AG09309 (cell line): ENCODE data around the gene TNFRSF19.

Experiments
- DNase-seq: peaks from one replicate; pipeline ENCODE4 v3.0.0-alpha.2; 2010; ENCODE audit warnings: low read depth
- H3K4me3 ChIP-seq: 2 replicates; pipeline ENCODE4 v1.5.1; 2011; ENCODE audit warnings: mild to moderate bottlenecking, low read depth, low read length, moderate library complexity; ENCODE audit not compliant: control insufficient read depth
- CTCF ChIP-seq: IDR thresholded peaks from 2 replicates; pipeline ENCODE4 v1.5.1; 2011; ENCODE audit warnings: mild to moderate bottlenecking, low read depth, low read length, inconsistent platforms; ENCODE audit not compliant: insufficient read depth, control insufficient read depth; ENCODE audit errors: missing control alignments

TNFRSF19 gene

GRCh38 chr13:23695196-23695595 is 125.0 kb downstream of the TNFRSF19 start:
- no peak for TF ChIP-seq CTCF
- no peak overlapping the region for H3K4me3 ChIP-seq
- DNase-seq = no peak

DNA sequence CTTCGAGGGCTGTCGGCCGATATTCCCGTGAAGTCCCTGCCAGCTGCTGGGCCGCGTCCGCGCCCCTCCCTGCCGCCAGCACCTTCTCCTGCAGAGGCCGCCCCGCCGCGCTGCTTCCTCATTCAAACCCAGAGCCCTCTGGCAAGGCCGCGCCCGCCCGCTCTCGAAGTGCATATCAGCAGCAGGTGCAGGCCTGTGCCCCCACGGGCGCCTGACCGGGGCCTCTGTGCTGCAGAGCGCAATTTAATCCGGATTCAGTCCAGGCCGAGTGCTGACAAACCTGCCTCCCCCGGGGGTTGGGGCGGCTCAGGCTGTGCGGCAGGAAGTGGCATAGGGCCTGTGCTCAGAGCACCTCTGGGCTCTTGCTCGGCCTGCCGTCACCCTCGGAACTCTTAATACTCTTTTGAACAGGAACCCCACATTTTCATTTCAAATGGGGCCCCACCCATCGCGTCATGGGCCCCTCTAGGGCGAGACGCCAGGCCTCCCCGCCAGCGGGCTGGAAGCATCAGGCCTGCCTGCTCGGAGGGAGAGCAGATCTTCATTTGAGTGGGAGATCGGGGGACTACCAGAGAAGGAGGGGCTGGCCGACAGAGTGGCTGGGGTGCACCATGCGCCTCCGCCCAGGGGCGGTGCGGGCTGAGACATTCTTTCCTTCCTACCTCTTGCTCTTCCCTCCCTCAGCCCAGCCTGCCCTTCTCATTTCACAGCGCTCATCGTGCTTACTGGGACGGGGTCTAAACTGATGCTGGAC is 125.7 kb downstream of the TNFRSF19 start:
- H3K4me3 ChIP-seq = no peak overlapping the region
- no peak for TF ChIP-seq CTCF
- DNase-seq = no peak

DNA sequence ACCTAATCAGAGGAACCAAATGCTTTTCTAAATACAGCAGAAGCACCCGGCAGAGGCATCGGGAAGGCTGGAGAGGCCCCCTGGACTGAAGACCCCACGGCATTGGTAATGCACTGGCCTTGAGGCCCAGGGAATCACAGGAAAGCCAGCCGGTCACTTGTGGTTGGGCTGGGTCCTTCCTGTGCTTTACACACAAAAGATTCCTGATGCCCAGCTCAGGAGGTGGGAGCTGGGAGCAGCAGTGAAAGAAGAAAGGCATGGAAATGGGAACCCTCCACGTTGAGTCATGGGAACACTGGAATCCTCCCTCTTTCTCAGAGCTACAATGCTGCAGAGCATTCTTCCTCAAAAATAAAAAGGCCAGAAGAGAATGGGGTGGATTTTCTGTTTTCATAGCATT is 126.4 kb downstream of the TNFRSF19 start:
- H3K4me3 ChIP-seq = no peak overlapping the region
- DNase-seq = no peak
- TF ChIP-seq CTCF = no peak

GRCh38 chr13:23697772-23698313 is 127.6 kb downstream of the TNFRSF19 start:
- TF ChIP-seq CTCF = no peak
- DNase-seq = no peak
- H3K4me3 ChIP-seq = no peak overlapping the region

DNA sequence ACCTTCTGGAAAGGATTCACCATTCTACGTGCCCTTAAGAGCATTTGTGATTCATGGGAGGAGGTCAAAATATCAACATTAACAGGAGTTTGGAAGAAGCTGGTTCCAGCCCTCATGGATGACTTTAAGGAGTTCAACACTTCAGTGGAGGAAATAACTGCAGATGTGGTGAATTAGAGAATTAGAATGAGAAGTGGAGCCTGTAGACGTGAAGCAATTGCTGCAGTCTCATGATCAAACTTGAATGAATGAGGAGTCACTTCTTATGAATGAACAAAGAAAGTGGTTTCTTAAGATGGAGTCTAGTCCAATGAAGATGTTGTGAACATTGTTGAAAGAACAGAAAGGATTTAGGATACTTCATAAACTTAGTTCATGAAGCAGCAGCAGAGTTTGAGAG is 129.1 kb downstream of the TNFRSF19 start:
- H3K4me3 ChIP-seq = no peak overlapping the region
- TF ChIP-seq CTCF = no peak

GRCh38 chr13:23701186-23701585 is 131.0 kb downstream of the TNFRSF19 start:
- no peak for TF ChIP-seq CTCF
- no peak for DNase-seq
- no peak overlapping the region for H3K4me3 ChIP-seq

More for the DNA sequence above, 129.1 kb downstream of the TNFRSF19 start:
- DNase-seq = no peak
